GM18505 (cell line): ENCODE results near the gene CKAP2L.

Experiments
- ATAC-seq: cut with Tn5 transposase; IDR thresholded peaks from one replicate; pipeline ENCODE4 v1.9.1; 2021; ENCODE audit not compliant: unreplicated experiment
- POLR2A ChIP-seq: IDR thresholded peaks from 4 replicates; pipeline ENCODE4 v1.6.1; 2011; ENCODE audit warnings: borderline replicate concordance; ENCODE audit not compliant: insufficient read depth, insufficient read length; ENCODE audit errors: extremely low read depth

Gene CKAP2L

GRCh38 chr2:112764071-112765044, at the start of gene CKAP2L:
Gene CKAP2L (minus strand): TSS chr2:112764609. CDS start chr2:112764598, 11 bp downstream.
- peak; percentile 96 for ATAC-seq
- peak; percentile 60 for TF ChIP-seq POLR2A

- TF ChIP-seq POLR2A = no peak
- ATAC-seq = no peak
Measured at GRCh38 chr2:112813280-112813966, 49.0 kb upstream of the CKAP2L start.

GRCh38 chr2:112812318-112813267, 48.2 kb upstream of the CKAP2L start:
- TF ChIP-seq POLR2A = no peak
- ATAC-seq = no peak

GRCh38 chr2:112811841-112812306, 47.5 kb upstream of the CKAP2L start:
- ATAC-seq = no peak

GRCh38 chr2:112811276-112811831, 46.9 kb upstream of the CKAP2L start:
- ATAC-seq = no peak
- TF ChIP-seq POLR2A = no peak

More at GRCh38 chr2:112811841-112812306, 47.5 kb upstream of the CKAP2L start:
- peak; percentile 29 for TF ChIP-seq POLR2A

GRCh38 chr2:112809112-112809511, 44.7 kb upstream of the CKAP2L start:
- no peak for ATAC-seq
- TF ChIP-seq POLR2A = no peak

GRCh38 chr2:112807233-112807807, 42.9 kb upstream of the CKAP2L start:
- no peak for TF ChIP-seq POLR2A
- ATAC-seq = no peak

GRCh38 chr2:112805542-112805941, 41.1 kb upstream of the CKAP2L start:
- peak; percentile 37 for TF ChIP-seq POLR2A
- peak; percentile 62 for ATAC-seq

- TF ChIP-seq POLR2A = no peak
- no peak for ATAC-seq
Measured at GRCh38 chr2:112803691-112804521, 39.5 kb upstream of the CKAP2L start.

GRCh38 chr2:112800881-112801583, 36.6 kb upstream of the CKAP2L start:
- ATAC-seq = no peak
- TF ChIP-seq POLR2A = no peak
